HG03520 (cell line): ENCODE data around the gene GUCA1A.

Source experiments
- ATAC-seq: cut with Tn5 transposase; IDR thresholded peaks from one replicate; pipeline ENCODE4 v1.9.1; 2021; ENCODE audit warnings: mild to moderate bottlenecking, moderate library complexity; ENCODE audit not compliant: unreplicated experiment

The GUCA1A gene

GRCh38 chr6:42173101-42173500, at the start of gene GUCA1A:
Gene GUCA1A, plus strand, starts transcription at chr6:42173364. Its CDS starts 250 bp downstream, at chr6:42173614.
- ATAC-seq: no peak

- ATAC-seq: no peak
Observed at GRCh38 chr6:42123379-42124103, 49.6 kb upstream of the GUCA1A start.

- ATAC-seq: no peak
Observed at GRCh38 chr6:42124223-42124836, 48.8 kb upstream of the GUCA1A start.

GRCh38 chr6:42125231-42125630, 47.9 kb upstream of the GUCA1A start:
- ATAC-seq: no peak

- no peak for ATAC-seq
Observed at GRCh38 chr6:42125663-42126062, 47.5 kb upstream of the GUCA1A start.

- no peak for ATAC-seq
Observed at GRCh38 chr6:42128460-42129359, 44.5 kb upstream of the GUCA1A start.

- ATAC-seq: no peak
Observed at GRCh38 chr6:42129360-42129676, 43.8 kb upstream of the GUCA1A start.

- ATAC-seq: no peak
Observed at GRCh38 chr6:42131531-42131930, 41.6 kb upstream of the GUCA1A start.

GRCh38 chr6:42133926-42134325, 39.2 kb upstream of the GUCA1A start:
- no peak for ATAC-seq

- ATAC-seq: no peak
Observed at GRCh38 chr6:42135161-42135560, 38.0 kb upstream of the GUCA1A start.

GRCh38 chr6:42135722-42136121, 37.4 kb upstream of the GUCA1A start:
- no peak for ATAC-seq

GRCh38 chr6:42136508-42137193, 36.5 kb upstream of the GUCA1A start:
- ATAC-seq: no peak

- no peak for ATAC-seq
Observed at GRCh38 chr6:42137194-42137753, 35.9 kb upstream of the GUCA1A start.

GRCh38 chr6:42138190-42138589, 35.0 kb upstream of the GUCA1A start:
- no peak for ATAC-seq

- no peak for ATAC-seq
Observed at GRCh38 chr6:42138630-42139619, 34.2 kb upstream of the GUCA1A start.

- no peak for ATAC-seq
Observed at GRCh38 chr6:42140032-42140431, 33.1 kb upstream of the GUCA1A start.

- ATAC-seq: no peak
Observed at GRCh38 chr6:42140756-42141602, 32.2 kb upstream of the GUCA1A start.

- ATAC-seq: no peak
Observed at GRCh38 chr6:42141603-42142117, 31.5 kb upstream of the GUCA1A start.
